Uterus (tissue), 2 donors: ENCODE results near the gene PUDP.

Experiments
- CTCF ChIP-seq, 4 experiments: fragments of 200-600 bp in 2 of 4; fragments of 450-650 bp in 2 of 4; sonication (generic) in 2 of 4; IDR thresholded peaks; one replicate each; pipeline ENCODE4 v1.5.1; 2016 to 2019; ENCODE audit warnings: antibody characterized with exemption in 4 of 4, mild to moderate bottlenecking in 2 of 4, moderate library complexity in 1 of 4
- POLR2A ChIP-seq, 2 donors: fragments of 450-650 bp; IDR thresholded peaks; one replicate each; pipeline ENCODE4 v1.6.1; 2016; ENCODE audit warnings: antibody characterized with exemption in 2 of 2, mild to moderate bottlenecking in 1 of 2, moderate library complexity in 1 of 2

GRCh38 chrX:7143076-7143475, 4.9 kb downstream of the PUDP start:
- TF ChIP-seq CTCF (IDR thresholded peaks at IDR 0.05) (no peak), POLR2A (IDR thresholded peaks at IDR 0.05) (no peak)
